Esophagus muscularis mucosa (tissue), 4 donors: ENCODE data around the gene COL6A1. TPM values are rescaled to one million over a fixed set of nuclear protein-coding genes. Genes with fewer than 3 reads are reported as not detected.

Experiments
- DNase-seq: peaks from one replicate; pipeline ENCODE4 v3.0.0-alpha.2; 2017; ENCODE audit errors: extremely low spot score
- H3K27ac ChIP-seq, 4 donors: fragments of 200-600 bp; sonication (generic); replicated peaks in 1 of 4; 1 replicate in 3 of 4; 2 replicates in 1 of 4; pipeline ENCODE4 v1.5.1; 2016 to 2019; ENCODE audit warnings: mild to moderate bottlenecking in 1 of 4
- H3K27me3 ChIP-seq, 4 donors: fragments of 200-600 bp; sonication (generic); one replicate each; pipeline versions ENCODE4 v1.5.1 to v1.6.0; 2016 to 2019
- H3K36me3 ChIP-seq, 4 donors: fragments of 200-600 bp; sonication (generic); one replicate each; pipeline ENCODE4 v1.5.1; 2016 to 2019
- H3K4me1 ChIP-seq, 4 donors: fragments of 200-600 bp; sonication (generic); one replicate each; pipeline ENCODE4 v1.5.1; 2016 to 2019
- H3K4me3 ChIP-seq, 4 donors: fragments of 200-600 bp; sonication (generic); 1 replicate in 2 of 4; 2 replicates in 2 of 4; pipeline ENCODE4 v1.5.1; 2016 to 2019; ENCODE audit warnings: mild to moderate bottlenecking in 4 of 4, moderate library complexity in 1 of 4
- H3K9me3 ChIP-seq, 4 donors: fragments of 200-600 bp; sonication (generic); 1 replicate in 3 of 4; 2 replicates in 1 of 4; pipeline ENCODE4 v1.5.1; 2016 to 2019
- EP300 ChIP-seq: sonication (generic); formaldehyde crosslinking; IDR thresholded peaks from one replicate; pipeline ENCODE4 v1.6.1; 2017; ENCODE audit warnings: antibody characterized with exemption
- POLR2A ChIP-seq: fragments of 450-650 bp; IDR thresholded peaks from one replicate; pipeline ENCODE4 v1.6.1; 2017; ENCODE audit warnings: antibody characterized with exemption, moderate library complexity, mild to moderate bottlenecking, low read depth
- POLR2AphosphoS5 ChIP-seq, 2 donors: sonication (generic); formaldehyde crosslinking; IDR thresholded peaks; one replicate each; pipeline ENCODE4 v1.6.1; 2017; ENCODE audit warnings: antibody characterized with exemption in 2 of 2
- WGBS: methylation state at CpG from one replicate; pipeline ENCODE4 v1.1.5; 2018; 5-methylcytosine and 5-hydroxymethylcytosine counted together
- intact Hi-C: fragments of 100-400 bp; cut with DNase I; formaldehyde crosslinking; loops from one replicate; pipeline ENCODE4 v1.15.1; 2023
- total RNA-seq, 4 donors: library from RNA; depleted of rRNA; stranded (reverse); fragments of >200 nt; gene quantifications; one replicate each; pipeline versions ENCODE4 v1.1.0 to v1.2.1, GENCODE V29; 2016
- TF ChIP-seq, protein P1 (sequence below), 3 experiments: fragments of 200-600 bp in 2 of 3; fragments of 450-650 bp in 1 of 3; sonication (generic) in 2 of 3; IDR thresholded peaks; one replicate each; pipeline ENCODE4 v1.5.1; 2017 to 2019; ENCODE audit warnings: antibody characterized with exemption in 3 of 3, mild to moderate bottlenecking in 2 of 3, moderate library complexity in 1 of 3

Gene COL6A1
- total RNA-seq, 4 donors from 2014 or later = 646 to 1,432 (median 1,078) TPM

DNA sequence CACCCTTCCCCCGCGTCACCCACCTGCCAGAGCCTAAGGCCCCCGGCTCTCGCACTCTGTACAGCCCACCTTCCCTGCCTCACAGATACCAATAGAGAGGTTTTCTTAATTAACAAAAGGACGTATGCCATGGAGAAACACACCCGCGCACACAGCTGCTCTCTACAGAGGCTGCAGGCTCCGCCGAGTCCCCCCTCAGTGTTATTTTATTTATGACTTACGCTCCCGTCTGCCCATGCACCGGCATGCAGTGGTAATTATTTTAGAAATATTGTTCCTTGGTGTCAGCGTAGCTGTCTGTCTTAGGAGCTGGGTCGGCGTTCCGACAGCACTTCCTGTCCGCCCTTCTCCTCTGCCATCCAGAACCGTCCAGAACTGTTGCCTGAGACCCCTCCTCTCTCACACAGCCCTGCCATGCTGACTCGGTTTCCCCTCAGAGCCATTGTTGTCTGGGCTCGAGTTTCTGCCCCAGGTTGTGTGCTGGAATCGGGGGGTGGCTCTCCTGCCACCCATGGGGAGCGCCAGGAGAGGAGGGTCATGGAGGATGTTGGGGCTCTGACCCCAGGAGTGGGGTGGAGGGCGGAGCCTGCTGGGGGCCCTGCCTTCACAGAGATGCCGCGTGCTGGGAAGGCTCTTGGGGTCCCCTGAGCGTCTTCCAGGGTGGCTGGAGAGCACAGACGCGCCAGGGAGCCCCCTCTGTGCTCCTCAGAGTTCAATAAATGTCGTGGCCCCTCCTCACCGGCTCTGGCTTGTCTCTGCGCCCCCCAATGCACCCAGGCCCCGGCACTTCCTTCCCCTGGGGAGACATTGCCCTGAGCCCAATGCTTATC lies 39.6 kb upstream of the COL6A1 start:
- Histone ChIP-seq H3K9me3 (peaks cover 0 to 5% (median 2%) of the 10 kb centered on the region in 4 donors), H3K27ac (no peak overlapping the region), H3K36me3 (peaks cover 0 to 3% (median 0%) of the 10 kb centered on the region in 4 donors), H3K4me1 (no peaks in the 10 kb centered on the region), H3K27me3 (no peaks in the 10 kb centered on the region), H3K4me3 (no peak overlapping the region)
- no peak for DNase-seq
- TF ChIP-seq, protein P1, sequence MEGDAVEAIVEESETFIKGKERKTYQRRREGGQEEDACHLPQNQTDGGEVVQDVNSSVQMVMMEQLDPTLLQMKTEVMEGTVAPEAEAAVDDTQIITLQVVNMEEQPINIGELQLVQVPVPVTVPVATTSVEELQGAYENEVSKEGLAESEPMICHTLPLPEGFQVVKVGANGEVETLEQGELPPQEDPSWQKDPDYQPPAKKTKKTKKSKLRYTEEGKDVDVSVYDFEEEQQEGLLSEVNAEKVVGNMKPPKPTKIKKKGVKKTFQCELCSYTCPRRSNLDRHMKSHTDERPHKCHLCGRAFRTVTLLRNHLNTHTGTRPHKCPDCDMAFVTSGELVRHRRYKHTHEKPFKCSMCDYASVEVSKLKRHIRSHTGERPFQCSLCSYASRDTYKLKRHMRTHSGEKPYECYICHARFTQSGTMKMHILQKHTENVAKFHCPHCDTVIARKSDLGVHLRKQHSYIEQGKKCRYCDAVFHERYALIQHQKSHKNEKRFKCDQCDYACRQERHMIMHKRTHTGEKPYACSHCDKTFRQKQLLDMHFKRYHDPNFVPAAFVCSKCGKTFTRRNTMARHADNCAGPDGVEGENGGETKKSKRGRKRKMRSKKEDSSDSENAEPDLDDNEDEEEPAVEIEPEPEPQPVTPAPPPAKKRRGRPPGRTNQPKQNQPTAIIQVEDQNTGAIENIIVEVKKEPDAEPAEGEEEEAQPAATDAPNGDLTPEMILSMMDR (IDR thresholded peaks at IDR 0.05) = no peak
- no peak for TF ChIP-seq POLR2A
- no peak for TF ChIP-seq EP300
- no peak for TF ChIP-seq POLR2AphosphoS5 (IDR thresholded peaks at IDR 0.05)
- intact Hi-C loops = no loop called here
- 88% methylated on average over 29 of the region's 32 CpGs for WGBS

DNA sequence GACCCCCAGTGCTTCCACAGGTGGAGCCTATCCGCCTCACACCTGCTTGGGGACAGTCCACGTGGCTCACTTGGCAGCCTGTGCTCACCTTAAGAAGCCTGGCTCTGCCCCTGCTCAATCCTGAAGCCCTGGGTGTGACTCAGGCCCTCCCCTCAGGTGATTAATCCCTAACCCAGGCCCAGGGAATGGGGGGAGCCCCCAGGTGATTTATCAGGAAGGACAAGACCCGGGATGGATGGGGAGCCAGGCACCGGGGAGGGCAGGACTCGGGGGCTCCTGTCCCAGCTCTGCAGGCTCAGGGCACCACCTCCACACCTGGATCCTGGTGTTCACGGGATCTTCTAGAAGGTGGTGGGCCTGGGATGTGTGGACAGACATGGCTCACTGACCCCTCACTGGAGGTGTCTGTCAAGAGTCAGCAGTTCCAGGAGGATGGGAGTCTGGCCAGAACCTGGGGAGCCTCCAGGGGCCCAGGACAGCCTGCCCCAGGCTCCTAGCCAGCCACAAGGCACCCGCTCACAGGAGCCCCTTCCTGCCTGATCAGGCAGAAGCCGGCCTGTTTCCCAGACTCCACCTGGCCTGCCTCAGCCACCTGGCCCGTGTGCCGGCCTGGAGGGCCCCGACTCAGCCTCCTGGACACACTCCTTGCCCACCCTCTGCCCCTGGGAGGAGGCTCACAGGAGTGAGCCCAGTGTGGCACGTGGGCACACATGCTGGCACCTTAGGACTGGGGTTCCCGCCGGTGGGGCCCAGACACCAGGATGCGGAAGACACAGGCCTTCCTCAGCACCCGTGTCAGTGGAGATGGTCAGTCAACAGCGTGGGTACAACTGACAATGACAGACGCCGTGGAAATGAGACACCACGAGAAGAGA lies 38.6 kb upstream of the COL6A1 start:
- no peak overlapping the region for H3K4me3 ChIP-seq
- no peaks in the 10 kb centered on the region for H3K4me1 ChIP-seq
- WGBS = 83% methylated on average over 6 of the region's 20 CpGs
- intact Hi-C loops = no loop called here
- no peak for TF ChIP-seq POLR2AphosphoS5 (IDR thresholded peaks at IDR 0.05)
- TF ChIP-seq, protein P1 (IDR thresholded peaks at IDR 0.05) = no peak
- no peak for TF ChIP-seq POLR2A
- no peak for TF ChIP-seq EP300
- no peak for DNase-seq
- no peaks in the 10 kb centered on the region for H3K27me3 ChIP-seq
- no peak overlapping the region for H3K27ac ChIP-seq
- peaks cover 0 to 3% (median 0%) of the 10 kb centered on the region in 4 donors for H3K36me3 ChIP-seq
- no peaks in the 10 kb centered on the region for H3K9me3 ChIP-seq

DNA sequence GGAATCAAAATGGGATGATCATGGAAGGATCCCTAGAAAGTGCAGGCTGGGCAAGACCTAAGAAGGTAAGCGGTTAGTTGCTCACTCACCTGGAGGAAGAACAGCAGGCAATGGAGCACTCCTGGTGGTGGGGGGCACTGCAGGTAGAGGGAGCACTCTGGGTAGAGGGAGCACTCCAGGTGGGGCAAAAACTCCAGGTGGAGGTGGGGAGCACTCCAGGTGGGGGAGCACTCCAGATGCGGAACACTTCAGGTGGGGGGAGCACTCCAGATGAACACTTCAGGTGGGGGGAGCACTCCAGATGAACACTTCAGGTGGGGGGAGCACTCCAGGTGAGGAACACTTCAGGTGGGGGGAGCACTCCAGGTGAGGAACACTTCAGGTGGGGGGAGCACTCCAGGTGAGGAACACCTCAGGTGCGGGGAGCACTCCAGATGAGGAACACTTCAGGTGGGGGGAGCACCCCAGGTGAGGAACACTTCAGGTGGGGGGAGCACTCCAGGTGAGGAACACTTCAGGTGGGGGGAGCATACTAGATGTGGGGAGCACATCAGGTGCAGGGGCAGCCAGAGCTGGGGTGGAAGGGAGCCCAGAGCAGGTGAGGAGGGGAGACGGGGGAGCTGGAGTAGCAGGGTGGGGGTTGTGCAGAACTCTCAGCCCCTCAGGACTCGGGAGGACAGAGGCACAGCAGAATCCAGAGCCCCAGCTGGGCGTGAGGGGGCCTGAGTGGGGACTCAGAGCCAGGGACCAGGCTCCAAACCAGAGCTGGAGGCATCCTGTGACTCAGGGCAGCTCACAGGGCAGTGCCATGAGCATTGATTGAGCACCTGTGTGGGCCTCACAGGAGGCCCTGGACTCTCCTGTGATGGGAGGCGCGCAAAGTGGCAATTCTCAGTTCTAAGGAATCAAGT lies 37.7 kb upstream of the COL6A1 start:
- Histone ChIP-seq H3K27ac (no peak overlapping the region), H3K4me3 (no peak overlapping the region), H3K27me3 (no peaks in the 10 kb centered on the region), H3K36me3 (peaks cover 0 to 3% (median 0%) of the 10 kb centered on the region in 4 donors), H3K9me3 (no peaks in the 10 kb centered on the region), H3K4me1 (no peaks in the 10 kb centered on the region)
- intact Hi-C loops = no loop called here
- DNase-seq = no peak
- TF ChIP-seq, protein P1 (IDR thresholded peaks at IDR 0.05) = no peak
- no peak for TF ChIP-seq EP300
- no peak for TF ChIP-seq POLR2A
- no peak for TF ChIP-seq POLR2AphosphoS5 (IDR thresholded peaks at IDR 0.05)
- 86% methylated on average over 5 of the region's 8 CpGs for WGBS

DNA sequence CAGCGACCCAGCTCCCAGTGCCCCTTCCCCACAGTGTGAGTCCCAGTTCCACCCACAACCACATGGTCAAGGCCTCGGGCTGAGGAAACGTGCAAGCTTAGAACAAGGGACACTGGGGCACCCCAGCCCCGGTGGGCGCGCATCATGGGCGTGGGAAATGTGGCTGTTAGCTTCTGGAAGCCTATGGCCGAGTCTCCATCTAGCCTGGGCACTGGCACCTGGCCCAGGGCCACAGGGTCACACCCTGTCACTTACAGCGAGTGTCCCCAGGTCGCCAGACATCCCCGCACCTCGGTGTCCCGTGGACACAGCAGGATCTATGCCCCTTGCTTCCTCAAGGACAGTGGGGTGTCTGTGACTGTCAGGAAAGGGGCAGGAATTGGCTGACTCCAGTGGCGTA lies 37.0 kb upstream of the COL6A1 start:
- H3K4me1 ChIP-seq = peaks cover 0 to 1% (median 0%) of the 10 kb centered on the region in 4 donors
- no peaks in the 10 kb centered on the region for H3K9me3 ChIP-seq
- WGBS = 82% methylated on average over 10 of the region's 14 CpGs
- intact Hi-C loops = no loop called here
- H3K36me3 ChIP-seq = peaks cover 0 to 3% (median 0%) of the 10 kb centered on the region in 4 donors
- TF ChIP-seq POLR2AphosphoS5 (IDR thresholded peaks at IDR 0.05) (no peak), EP300 (no peak), POLR2A (no peak)
- TF ChIP-seq, protein P1 (IDR thresholded peaks at IDR 0.05) = no peak
- DNase-seq = no peak
- H3K4me3 ChIP-seq = no peak overlapping the region
- H3K27ac ChIP-seq = no peak overlapping the region
- H3K27me3 ChIP-seq = no peaks in the 10 kb centered on the region
